Astrocyte (in vitro differentiated cells and primary cell): ENCODE measurements around the gene RAPGEF3. TPM values are rescaled to one million over a fixed set of nuclear protein-coding genes. Genes with fewer than 3 reads are reported as not detected.

Experiments
- DNase-seq: peaks from one replicate; pipeline ENCODE4 v3.0.0-alpha.2; 2010; ENCODE audit warnings: low read depth
- FAIRE-seq: peaks from 2 replicates; lab custom pipeline; 2011; peaks lifted over from hg19 to GRCh38; lab: Jason Lieb, UNC
- H2AFZ ChIP-seq: 2 replicates; pipeline ENCODE4 v1.6.0; 2012; ENCODE audit warnings: low read depth, low read length, inconsistent platforms
- H3K27ac ChIP-seq: 2 replicates; pipeline ENCODE4 v1.5.1; 2011; ENCODE audit warnings: low read depth, low read length, inconsistent platforms
- H3K27me3 ChIP-seq: 2 replicates; pipeline ENCODE4 v1.6.0; 2011; ENCODE audit warnings: low read length, inconsistent platforms; ENCODE audit not compliant: insufficient read depth
- H3K36me3 ChIP-seq: 2 replicates; pipeline ENCODE4 v1.5.1; 2011; ENCODE audit warnings: low read length, inconsistent platforms; ENCODE audit not compliant: insufficient read depth
- H3K4me1 ChIP-seq: 2 replicates; pipeline ENCODE4 v1.5.1; 2011; ENCODE audit warnings: low read length, inconsistent platforms; ENCODE audit not compliant: insufficient read depth
- H3K4me2 ChIP-seq: 2 replicates; pipeline ENCODE4 v1.6.0; 2012; ENCODE audit warnings: low read length, inconsistent platforms
- H3K4me3 ChIP-seq: 2 replicates; pipeline ENCODE4 v1.5.1; 2011; ENCODE audit warnings: low read depth, mild to moderate bottlenecking, low read length, inconsistent platforms; ENCODE audit not compliant: insufficient read depth
- H3K79me2 ChIP-seq: 2 replicates; pipeline ENCODE4 v1.6.0; 2012; ENCODE audit warnings: mild to moderate bottlenecking, low read length, inconsistent platforms; ENCODE audit not compliant: insufficient read depth
- H3K9ac ChIP-seq: 2 replicates; pipeline ENCODE4 v1.6.0; 2012; ENCODE audit warnings: mild to moderate bottlenecking, low read length, inconsistent platforms
- H3K9me3 ChIP-seq: 2 replicates; pipeline ENCODE4 v1.5.1; 2012; ENCODE audit warnings: low read depth, mild to moderate bottlenecking, low read length, inconsistent platforms; ENCODE audit not compliant: insufficient read depth
- H4K20me1 ChIP-seq: 2 replicates; pipeline ENCODE4 v1.6.0; 2012; ENCODE audit warnings: low read length, inconsistent platforms; ENCODE audit not compliant: insufficient read depth
- H3K27ac Mint-ChIP-seq: one replicate; pipeline ENCODE4 v1.8.0; 2021; ENCODE audit warnings: mild to moderate bottlenecking, mixed read lengths; ENCODE audit not compliant: unreplicated experiment
- H3K27me3 Mint-ChIP-seq: one replicate; pipeline ENCODE4 v1.8.0; 2021; ENCODE audit warnings: low read depth, mixed read lengths; ENCODE audit not compliant: unreplicated experiment
- H3K36me3 Mint-ChIP-seq: one replicate; pipeline ENCODE4 v1.8.0; 2021; ENCODE audit warnings: low read depth, mixed read lengths; ENCODE audit not compliant: unreplicated experiment
- H3K4me1 Mint-ChIP-seq: one replicate; pipeline ENCODE4 v1.8.0; 2021; ENCODE audit warnings: low read depth, mixed read lengths; ENCODE audit not compliant: unreplicated experiment
- H3K4me3 Mint-ChIP-seq: one replicate; pipeline ENCODE4 v1.8.0; 2021; ENCODE audit warnings: mild to moderate bottlenecking, moderate library complexity, mixed read lengths; ENCODE audit not compliant: unreplicated experiment
- H3K9me3 Mint-ChIP-seq: one replicate; pipeline ENCODE4 v1.8.0; 2021; ENCODE audit warnings: mild to moderate bottlenecking, mixed read lengths; ENCODE audit not compliant: unreplicated experiment
- EZH2 ChIP-seq: IDR thresholded peaks from 2 replicates; pipeline ENCODE4 v1.6.1; 2012; ENCODE audit warnings: mild to moderate bottlenecking, low read length, inconsistent platforms; ENCODE audit not compliant: insufficient read depth
- total RNA-seq: library from RNA; stranded (reverse); gene quantifications from 2 replicates; pipeline ENCODE4 v1.2.1, GENCODE V29; 2021
- TF ChIP-seq, protein P1 (sequence below): IDR thresholded peaks from 2 replicates; pipeline ENCODE4 v1.5.1; 2011; ENCODE audit warnings: low read depth, mild to moderate bottlenecking, inconsistent platforms, low read length, moderate library complexity; ENCODE audit not compliant: insufficient read depth

RAPGEF3 gene
- total RNA-seq, 1 donor from 2014 or later, result 5.9 TPM

DNA sequence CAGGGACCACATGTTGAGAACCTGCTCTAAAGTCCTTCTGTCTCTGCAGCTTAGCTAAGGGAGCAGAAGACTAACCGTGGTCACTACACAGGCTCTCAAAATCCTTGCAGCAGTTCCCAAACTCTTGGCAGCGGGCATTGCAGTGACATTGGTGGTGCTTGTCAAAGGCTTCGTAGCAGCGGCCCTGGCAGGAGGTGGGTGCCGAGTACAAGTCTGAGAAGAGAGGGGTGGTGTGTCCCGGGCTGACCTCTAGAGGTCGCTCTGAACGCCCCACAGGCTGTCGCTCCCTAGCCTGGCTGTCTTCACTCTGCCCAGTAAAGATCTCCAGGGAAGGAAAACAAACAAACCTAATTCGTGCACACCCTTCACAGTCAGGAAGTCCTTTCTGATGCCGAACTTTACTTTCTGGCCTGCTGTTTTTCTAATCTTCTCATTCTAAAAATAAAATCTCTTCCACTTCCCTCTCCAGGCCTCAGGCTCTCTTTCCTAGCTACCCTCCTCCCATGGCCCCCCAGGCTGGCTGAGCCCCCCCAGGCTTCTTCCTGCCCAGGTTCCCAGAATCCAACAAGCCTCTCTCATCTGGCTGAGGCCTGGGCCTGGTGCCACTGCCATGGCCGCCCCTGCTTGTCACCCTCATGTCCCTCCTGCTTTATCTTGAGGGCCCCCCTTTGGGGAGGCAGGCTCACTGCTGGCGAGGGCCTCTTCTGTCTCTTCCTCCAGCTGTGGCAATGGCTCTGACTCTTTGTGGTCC, 41.1 kb downstream of the RAPGEF3 start:
- Mint-ChIP-seq H3K27ac (peak overlapping the region; percentile 43), H3K4me1 (peaks cover 18% of the 10 kb centered on the region), H3K27me3 (peaks cover 29% of the 10 kb centered on the region), H3K36me3 (no peaks in the 10 kb centered on the region), H3K4me3 (no peak overlapping the region), H3K9me3 (no peaks in the 10 kb centered on the region)
- Histone ChIP-seq H3K9ac (peak overlapping the region; percentile 28), H3K4me3 (no peak overlapping the region), H3K27ac (no peak overlapping the region), H4K20me1 (peaks cover 6% of the 10 kb centered on the region), H3K4me1 (peaks cover 21% of the 10 kb centered on the region), H3K79me2 (no peaks in the 10 kb centered on the region), H3K9me3 (no peaks in the 10 kb centered on the region), H3K27me3 (no peaks in the 10 kb centered on the region), H2AFZ (peak overlapping the region; percentile 14), H3K36me3 (no peaks in the 10 kb centered on the region), H3K4me2 (peak overlapping the region; percentile 24)
- DNase-seq, result peak; percentile 43
- TF ChIP-seq, protein P1, sequence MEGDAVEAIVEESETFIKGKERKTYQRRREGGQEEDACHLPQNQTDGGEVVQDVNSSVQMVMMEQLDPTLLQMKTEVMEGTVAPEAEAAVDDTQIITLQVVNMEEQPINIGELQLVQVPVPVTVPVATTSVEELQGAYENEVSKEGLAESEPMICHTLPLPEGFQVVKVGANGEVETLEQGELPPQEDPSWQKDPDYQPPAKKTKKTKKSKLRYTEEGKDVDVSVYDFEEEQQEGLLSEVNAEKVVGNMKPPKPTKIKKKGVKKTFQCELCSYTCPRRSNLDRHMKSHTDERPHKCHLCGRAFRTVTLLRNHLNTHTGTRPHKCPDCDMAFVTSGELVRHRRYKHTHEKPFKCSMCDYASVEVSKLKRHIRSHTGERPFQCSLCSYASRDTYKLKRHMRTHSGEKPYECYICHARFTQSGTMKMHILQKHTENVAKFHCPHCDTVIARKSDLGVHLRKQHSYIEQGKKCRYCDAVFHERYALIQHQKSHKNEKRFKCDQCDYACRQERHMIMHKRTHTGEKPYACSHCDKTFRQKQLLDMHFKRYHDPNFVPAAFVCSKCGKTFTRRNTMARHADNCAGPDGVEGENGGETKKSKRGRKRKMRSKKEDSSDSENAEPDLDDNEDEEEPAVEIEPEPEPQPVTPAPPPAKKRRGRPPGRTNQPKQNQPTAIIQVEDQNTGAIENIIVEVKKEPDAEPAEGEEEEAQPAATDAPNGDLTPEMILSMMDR, result peak; percentile 86
- no peak for TF ChIP-seq EZH2
- FAIRE-seq, result peak; percentile 43

DNA sequence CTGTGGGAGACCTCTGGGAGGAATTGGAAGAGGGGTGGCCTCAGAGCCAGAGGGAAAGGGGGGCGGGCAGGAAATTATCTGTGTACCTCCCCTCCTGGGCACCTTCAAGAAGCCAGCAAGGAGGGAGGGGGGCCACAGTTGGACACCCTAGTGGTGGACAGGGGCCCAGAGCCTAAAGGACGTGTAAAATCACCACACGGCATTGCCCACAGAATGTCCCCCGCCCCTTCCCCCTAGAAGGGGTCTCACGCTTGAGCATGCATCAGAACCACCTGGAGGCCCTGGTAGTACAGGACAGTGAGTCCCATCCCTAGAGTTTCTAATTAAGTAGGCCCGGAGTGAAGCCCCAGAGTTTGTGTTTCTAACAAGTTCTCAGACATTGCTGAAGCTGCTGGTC, 41.6 kb downstream of the RAPGEF3 start:
- Histone ChIP-seq H4K20me1 (peaks cover 6% of the 10 kb centered on the region), H3K36me3 (no peaks in the 10 kb centered on the region), H3K9ac (no peak overlapping the region), H3K27ac (no peak overlapping the region), H2AFZ (no peak overlapping the region), H3K27me3 (no peaks in the 10 kb centered on the region), H3K4me3 (no peak overlapping the region), H3K4me2 (peak overlapping the region; percentile 16), H3K9me3 (no peaks in the 10 kb centered on the region), H3K4me1 (peaks cover 21% of the 10 kb centered on the region), H3K79me2 (no peaks in the 10 kb centered on the region)
- H3K27ac Mint-ChIP-seq, result no peak overlapping the region
- no peaks in the 10 kb centered on the region for H3K9me3 Mint-ChIP-seq
- peaks cover 28% of the 10 kb centered on the region for H3K27me3 Mint-ChIP-seq
- no peak for DNase-seq
- no peaks in the 10 kb centered on the region for H3K36me3 Mint-ChIP-seq
- no peak for FAIRE-seq
- TF ChIP-seq, protein P1, result no peak
- TF ChIP-seq EZH2, result no peak
- no peak overlapping the region for H3K4me3 Mint-ChIP-seq
- H3K4me1 Mint-ChIP-seq, result peaks cover 16% of the 10 kb centered on the region
